Stimulated activated CD4-positive, alpha-beta T cell treated with anti-CD3 and anti-CD28 coated beads, TNF-alpha, amount 100 ng/mL, for 24 hours (primary cell): ENCODE data around the gene CENPO.

ENCODE experiments used
- DNase-seq, 3 experiments: peaks; one replicate each; pipeline ENCODE4 v3.0.0-alpha.2; 2020; ENCODE audit warnings: low read depth in 3 of 3

CENPO gene

DNA sequence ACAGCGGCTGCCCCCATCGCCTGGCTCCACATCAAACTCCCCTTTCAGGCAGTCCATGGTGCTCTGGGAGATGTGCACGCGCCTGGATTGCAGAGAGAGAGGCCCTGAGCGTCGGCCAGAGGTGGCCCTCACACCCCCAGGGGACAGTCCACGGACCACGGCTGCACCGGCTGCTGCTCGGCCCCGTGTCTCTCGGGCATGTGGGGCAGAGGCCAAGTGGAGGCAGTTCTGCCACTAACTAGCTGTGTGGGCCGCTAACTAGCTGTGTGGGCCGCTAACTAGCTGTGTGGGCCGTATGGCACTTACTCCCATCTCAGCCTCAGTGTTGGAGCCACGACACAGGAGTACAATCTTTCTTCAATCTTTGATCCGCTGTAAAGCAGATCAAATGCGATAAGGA, 45.3 kb downstream of the CENPO start:
- DNase-seq = no peak

- no peak for DNase-seq
Observed at GRCh38 chr2:24839729-24840128, 46.5 kb downstream of the CENPO start.

GRCh38 chr2:24840164-24840869, 47.1 kb downstream of the CENPO start:
- DNase-seq = no peak

- DNase-seq = no peak
Observed at GRCh38 chr2:24840962-24841945, 48.0 kb downstream of the CENPO start.

- no peak for DNase-seq
Observed at GRCh38 chr2:24842081-24843050, 49.1 kb downstream of the CENPO start.

- DNase-seq = no peak
Observed at GRCh38 chr2:24843330-24843860, 50.2 kb downstream of the CENPO start.

- DNase-seq = no peak
Observed at GRCh38 chr2:24844023-24844685, 50.9 kb downstream of the CENPO start.

DNA sequence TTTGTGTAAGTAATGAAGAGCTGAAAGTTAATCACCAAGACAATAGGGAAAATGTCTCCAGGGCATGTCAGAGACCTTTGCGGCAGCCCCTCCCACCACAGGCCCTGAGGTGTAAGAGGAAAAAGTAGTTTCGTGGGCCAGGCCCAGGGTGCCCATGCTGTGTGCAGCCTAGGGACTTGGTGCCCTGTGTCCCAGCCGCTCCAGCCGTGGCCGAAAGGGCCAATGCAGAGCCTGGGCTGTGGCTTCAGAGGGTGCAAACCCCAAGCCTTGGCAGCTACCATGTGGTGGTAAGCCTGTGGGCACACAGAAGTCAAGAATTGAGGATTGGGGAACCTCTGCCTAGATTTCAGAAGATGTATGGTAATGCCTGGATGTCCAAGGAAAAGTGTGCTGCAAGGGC, 52.5 kb downstream of the CENPO start:
- DNase-seq = no peak

DNA sequence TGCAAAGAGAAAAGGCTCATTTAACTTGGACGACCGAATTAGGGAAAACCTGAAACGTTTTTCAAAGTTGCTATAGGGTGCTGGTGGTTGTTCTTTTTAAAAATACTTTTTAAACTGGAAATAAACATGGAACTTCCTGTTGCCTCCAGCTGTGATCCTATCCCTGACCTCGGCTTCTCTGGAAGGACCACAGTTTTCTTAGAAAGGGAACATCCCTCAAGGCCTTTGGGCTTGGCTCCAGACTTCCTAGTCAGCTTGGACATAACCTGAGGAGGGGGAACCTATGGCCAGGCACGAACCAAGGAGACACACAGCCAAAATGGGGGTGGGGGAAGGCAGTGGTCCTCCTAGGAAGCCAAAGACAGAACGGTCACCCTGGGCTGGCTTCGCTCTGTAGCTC, 57.7 kb downstream of the CENPO start:
- no peak for DNase-seq

- DNase-seq = no peak
Observed at GRCh38 chr2:24852026-24852425, 58.8 kb downstream of the CENPO start.

DNA sequence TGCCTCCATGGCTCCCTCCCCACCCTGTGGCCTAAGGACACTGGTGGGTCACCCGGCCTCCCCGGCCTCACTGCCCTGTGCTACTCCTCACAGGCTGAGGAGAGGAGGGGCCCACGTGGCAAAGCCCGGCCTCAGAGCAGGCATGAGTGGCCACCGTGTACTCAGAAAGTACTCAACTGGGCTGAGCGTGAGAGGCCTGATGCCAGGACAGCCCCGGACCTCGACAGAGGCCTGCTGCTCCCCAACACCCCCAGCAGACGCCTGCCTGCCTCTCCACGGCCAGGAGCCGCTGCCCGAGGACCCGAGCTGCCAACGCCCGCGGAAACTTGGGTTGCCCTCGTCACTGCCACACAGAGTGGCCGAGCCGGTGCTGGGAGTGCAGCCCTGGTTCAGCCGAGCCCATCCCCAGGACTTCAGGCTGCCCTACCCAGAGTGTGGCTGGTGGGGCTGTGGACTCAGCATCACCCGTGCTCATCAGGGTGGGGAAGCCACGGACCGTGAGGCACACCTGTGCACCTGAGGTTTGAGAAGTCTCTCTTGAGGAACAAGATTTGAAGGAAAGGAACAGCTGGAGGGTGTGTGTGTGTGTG, 59.3 kb downstream of the CENPO start:
- no peak for DNase-seq

DNA sequence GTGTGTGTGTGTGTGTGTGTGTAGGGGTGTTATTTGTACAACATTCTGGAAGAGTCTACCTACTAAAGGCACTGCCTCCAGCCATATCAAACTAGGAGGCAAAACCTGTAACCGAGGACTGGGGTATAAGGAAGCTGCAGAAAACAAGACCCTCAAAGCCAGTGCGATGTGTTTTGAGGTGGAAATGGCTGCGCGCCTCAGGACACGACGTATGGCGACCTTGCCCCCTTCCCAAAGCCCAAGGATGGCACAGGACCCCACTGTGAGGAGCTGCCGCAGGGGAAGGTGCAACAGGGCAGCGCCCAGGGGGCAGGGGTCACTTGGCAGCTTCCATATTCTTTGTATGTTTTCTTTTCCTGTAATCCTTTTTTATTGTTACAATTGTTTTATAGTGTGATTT, 59.8 kb downstream of the CENPO start:
- DNase-seq = no peak

DNA sequence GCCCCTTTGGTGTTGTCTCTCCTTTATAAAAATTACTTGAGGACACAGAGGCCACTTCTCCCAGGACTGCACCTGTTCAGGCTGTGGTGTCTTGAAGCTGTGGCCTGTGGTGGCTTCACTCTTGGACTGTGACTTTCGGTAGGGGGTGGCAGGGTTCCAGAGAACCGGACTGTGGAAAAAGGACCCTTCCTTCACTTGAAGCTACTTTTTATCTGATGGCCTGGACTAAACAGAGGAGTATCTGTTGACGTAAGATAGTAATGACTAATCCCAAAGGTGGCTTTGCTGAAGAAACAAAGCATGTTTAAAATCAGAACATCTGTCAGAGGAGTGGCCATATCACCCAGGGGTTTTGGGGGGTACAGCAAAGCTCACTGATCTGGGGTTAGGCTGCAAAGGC, 60.8 kb downstream of the CENPO start:
- DNase-seq = no peak

DNA sequence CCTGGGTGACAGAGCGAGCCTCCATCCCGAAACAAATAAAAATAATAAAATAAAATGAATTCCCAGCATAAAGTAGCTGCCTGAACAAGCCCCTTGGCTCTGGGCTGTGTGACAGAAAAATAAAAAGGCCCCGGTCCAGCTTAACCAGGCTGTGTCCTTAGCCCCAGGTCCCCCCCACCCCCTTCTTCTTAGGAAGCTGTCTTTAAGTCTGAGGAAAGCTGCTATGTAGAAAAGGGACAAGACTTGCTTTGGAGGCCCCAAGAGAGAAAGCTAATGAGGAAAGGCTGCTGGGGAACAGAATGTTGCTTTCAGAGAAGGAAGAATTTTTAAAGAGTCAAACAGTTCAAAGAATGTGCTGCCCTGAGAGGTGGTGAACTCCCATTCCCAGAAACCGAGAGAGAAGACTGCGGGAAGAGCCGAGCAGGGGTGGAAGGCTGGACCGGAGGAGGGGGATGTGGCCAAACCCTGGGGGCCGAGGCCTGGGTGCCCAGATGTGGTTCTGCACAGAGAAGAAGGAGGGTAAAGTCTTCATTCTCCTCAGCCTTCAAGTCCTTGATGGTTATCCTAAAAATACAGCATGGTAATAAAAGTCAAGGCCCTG, 61.9 kb downstream of the CENPO start:
- DNase-seq = no peak

- no peak for DNase-seq
Observed at GRCh38 chr2:24855726-24856125, 62.5 kb downstream of the CENPO start.

GRCh38 chr2:24856791-24857211, 63.6 kb downstream of the CENPO start:
- no peak for DNase-seq

DNA sequence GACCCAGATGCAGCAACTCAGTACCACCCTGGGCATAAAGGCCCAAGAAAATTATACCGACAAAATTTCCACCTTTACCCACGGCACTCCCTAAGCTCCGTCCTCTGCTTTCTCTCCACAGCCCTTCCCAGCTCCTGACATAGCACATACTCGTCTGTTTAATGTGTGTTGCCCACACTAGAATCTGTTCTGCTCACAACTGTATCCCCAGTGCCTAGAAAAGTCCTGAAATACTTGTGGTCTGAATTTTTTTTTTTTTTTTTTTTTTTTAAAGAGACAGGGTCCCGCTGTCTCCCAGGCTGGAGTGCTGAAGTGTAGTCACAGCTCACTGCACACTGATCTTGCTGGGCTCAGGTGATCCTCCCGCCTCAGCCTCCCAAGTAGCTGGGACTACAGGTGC, 64.5 kb downstream of the CENPO start:
- no peak for DNase-seq

- no peak for DNase-seq
Observed at GRCh38 chr2:24858996-24859395, 65.8 kb downstream of the CENPO start.

GRCh38 chr2:24859968-24860600, 66.9 kb downstream of the CENPO start:
- no peak for DNase-seq

DNA sequence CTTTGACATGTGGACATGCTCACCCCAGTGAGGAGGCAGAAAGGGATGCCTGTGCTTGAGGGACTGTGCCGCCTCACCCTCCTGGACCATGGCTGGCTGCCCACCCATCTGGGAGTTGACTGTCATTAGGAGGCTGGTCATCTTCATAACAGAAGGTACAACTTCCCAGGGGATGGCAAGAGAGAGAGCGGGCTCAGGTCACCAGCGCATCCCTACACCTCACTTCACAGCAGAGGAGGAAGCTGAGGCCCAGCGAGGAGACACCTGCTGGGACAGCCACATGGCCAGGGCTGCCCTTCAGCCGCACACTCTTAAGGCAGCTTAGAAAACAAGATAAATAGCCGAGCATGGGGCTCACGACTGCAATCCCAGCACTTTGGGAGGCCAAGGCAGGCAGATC, 67.4 kb downstream of the CENPO start:
- no peak for DNase-seq
